HUDEP-2 (cell line): ENCODE data around the gene MRPL4.

ENCODE experiments used
- DNase-seq, 76 experiments: peaks; one replicate each; lab custom pipeline; 2025; ENCODE audit not compliant: unreplicated experiment in 76 of 76; lab: John Stamatoyannopoulos, UW

Gene MRPL4

GRCh38 chr19:10251792-10252694, at the start of gene MRPL4:
TSS of gene MRPL4 (plus strand) at chr19:10252214. CDS start at chr19:10252254, 40 bp downstream.
- peak; percentile 76 to 100 (median 99) for DNase-seq

GRCh38 chr19:10203686-10204085, 48.3 kb upstream of the MRPL4 start:
- DNase-seq: no peak

- DNase-seq: no peak
Observed at GRCh38 chr19:10205636-10206035, 46.4 kb upstream of the MRPL4 start.

GRCh38 chr19:10206226-10206885, 45.7 kb upstream of the MRPL4 start:
- DNase-seq: no peak

GRCh38 chr19:10207026-10207425, 45.0 kb upstream of the MRPL4 start:
- no peak for DNase-seq

- DNase-seq: no peak
Observed at GRCh38 chr19:10209315-10209714, 42.7 kb upstream of the MRPL4 start.

- no peak for DNase-seq
Observed at GRCh38 chr19:10211061-10211460, 41.0 kb upstream of the MRPL4 start.

GRCh38 chr19:10211691-10212090, 40.3 kb upstream of the MRPL4 start:
- DNase-seq: no peak

GRCh38 chr19:10214784-10215183, 37.2 kb upstream of the MRPL4 start:
- no peak for DNase-seq

GRCh38 chr19:10217085-10217484, 34.9 kb upstream of the MRPL4 start:
- DNase-seq: no peak

- DNase-seq: peak in 15 of 76 experiments; percentile 11 to 59 (median 26)
Observed at GRCh38 chr19:10219678-10220077, 32.3 kb upstream of the MRPL4 start.

- DNase-seq: no peak
Observed at GRCh38 chr19:10220695-10221094, 31.3 kb upstream of the MRPL4 start.

GRCh38 chr19:10222201-10222890, 29.7 kb upstream of the MRPL4 start:
- DNase-seq: no peak

GRCh38 chr19:10223488-10224213, 28.4 kb upstream of the MRPL4 start:
- no peak for DNase-seq

- no peak for DNase-seq
Observed at GRCh38 chr19:10224337-10224736, 27.7 kb upstream of the MRPL4 start.

- DNase-seq: no peak
Observed at GRCh38 chr19:10226021-10226375, 26.0 kb upstream of the MRPL4 start.

GRCh38 chr19:10226376-10227025, 25.5 kb upstream of the MRPL4 start:
- DNase-seq: no peak

- peak in 1 of 76 experiments; percentile 10 for DNase-seq
Observed at GRCh38 chr19:10227026-10227971, 24.7 kb upstream of the MRPL4 start.

- no peak for DNase-seq
Observed at GRCh38 chr19:10228393-10228792, 23.6 kb upstream of the MRPL4 start.
